DND-41 (cell line): ENCODE data around the gene GNG10.

Experiments used
- ATAC-seq: fragments of 200-7000 bp; cut with Tn5 transposase; 3 replicates; pipeline ENCODE4 v1.9.1; 2021; ENCODE audit warnings: low read depth; ENCODE audit not compliant: insufficient read depth
- DNase-seq: peaks from one replicate; pipeline ENCODE4 v3.0.0-alpha.2; 2020
- H2AFZ ChIP-seq: 2 replicates; pipeline ENCODE4 v1.6.0; 2012; ENCODE audit warnings: low read depth, low read length
- H3K27ac ChIP-seq: 2 replicates; pipeline ENCODE4 v1.5.1; 2012; ENCODE audit warnings: low read length, inconsistent platforms
- H3K27me3 ChIP-seq: fragments of 200-600 bp; sonication (generic); 2 replicates; pipeline ENCODE4 v1.6.0; 2012; ENCODE audit warnings: low read length, mild to moderate bottlenecking, inconsistent platforms; ENCODE audit not compliant: insufficient read depth, poor library complexity
- H3K36me3 ChIP-seq: 2 replicates; pipeline ENCODE4 v1.5.1; 2012; ENCODE audit warnings: low read length, inconsistent platforms; ENCODE audit not compliant: insufficient read depth
- H3K4me1 ChIP-seq: 2 replicates; pipeline ENCODE4 v1.5.1; 2012; ENCODE audit warnings: mild to moderate bottlenecking, low read length; ENCODE audit not compliant: insufficient read depth
- H3K4me2 ChIP-seq: 2 replicates; pipeline ENCODE4 v1.6.0; 2012; ENCODE audit warnings: mild to moderate bottlenecking, moderate library complexity, low read length, inconsistent platforms; ENCODE audit not compliant: insufficient read depth
- H3K4me3 ChIP-seq, 2 experiments: fragments of 200-600 bp in 1 of 2; shearing (Covaris generic) in 1 of 2; 2 replicates each; pipeline ENCODE4 v1.5.1; 2012 to 2016; ENCODE audit warnings: inconsistent platforms in 2 of 2, low read length in 2 of 2, mild to moderate bottlenecking in 2 of 2, low read depth in 1 of 2, moderate library complexity in 1 of 2
- H3K79me2 ChIP-seq: 2 replicates; pipeline ENCODE4 v1.6.0; 2012; ENCODE audit warnings: low read length, inconsistent platforms; ENCODE audit not compliant: insufficient read depth
- H3K9ac ChIP-seq: 2 replicates; pipeline ENCODE4 v1.6.0; 2012; ENCODE audit warnings: low read depth, mild to moderate bottlenecking, inconsistent platforms, low read length, moderate library complexity
- H3K9me3 ChIP-seq: 2 replicates; pipeline ENCODE4 v1.5.1; 2012; ENCODE audit warnings: low read length, moderate library complexity, mild to moderate bottlenecking, inconsistent platforms; ENCODE audit not compliant: insufficient read depth, severe bottlenecking
- H4K20me1 ChIP-seq: 2 replicates; pipeline ENCODE4 v1.6.0; 2012; ENCODE audit warnings: low read length; ENCODE audit not compliant: insufficient read depth
- CTCF ChIP-seq: IDR thresholded peaks from 2 replicates; pipeline ENCODE4 v1.5.1; 2012; ENCODE audit warnings: borderline replicate concordance, low read length, moderate library complexity, mild to moderate bottlenecking; ENCODE audit not compliant: poor library complexity, severe bottlenecking; ENCODE audit errors: extremely low read depth
- EZH2 ChIP-seq: IDR thresholded peaks from 3 replicates; pipeline ENCODE4 v1.6.1; 2012; ENCODE audit warnings: borderline replicate concordance, low read depth, mild to moderate bottlenecking, moderate library complexity, low read length, inconsistent platforms; ENCODE audit not compliant: severe bottlenecking

Gene GNG10

GRCh38 chr9:111645806-111646205 lies 15.6 kb upstream of the GNG10 start:
- H3K27me3 ChIP-seq = no peaks in the 10 kb centered on the region
- H3K27ac ChIP-seq = no peak overlapping the region
- no peaks in the 10 kb centered on the region for H3K79me2 ChIP-seq
- H3K4me2 ChIP-seq = no peak overlapping the region
- H3K4me1 ChIP-seq = no peaks in the 10 kb centered on the region
- peaks cover 33% of the 10 kb centered on the region for H3K36me3 ChIP-seq
- H3K9me3 ChIP-seq = no peaks in the 10 kb centered on the region
- H3K9ac ChIP-seq = no peak overlapping the region
- H4K20me1 ChIP-seq = no peaks in the 10 kb centered on the region
- TF ChIP-seq EZH2 (no peak), CTCF (no peak)
- H3K4me3 ChIP-seq = no peak overlapping the region
- DNase-seq = no peak
- no peak for ATAC-seq
- no peak overlapping the region for H2AFZ ChIP-seq

GRCh38 chr9:111646417-111646816 lies 15.0 kb upstream of the GNG10 start:
- Histone ChIP-seq H3K9ac (no peak overlapping the region), H2AFZ (no peak overlapping the region), H3K27me3 (no peaks in the 10 kb centered on the region), H3K4me2 (no peak overlapping the region), H3K4me1 (no peaks in the 10 kb centered on the region), H3K4me3 (no peak overlapping the region), H3K36me3 (peaks cover 33% of the 10 kb centered on the region), H3K79me2 (no peaks in the 10 kb centered on the region), H4K20me1 (no peaks in the 10 kb centered on the region), H3K9me3 (no peaks in the 10 kb centered on the region), H3K27ac (no peak overlapping the region)
- TF ChIP-seq EZH2 (no peak), CTCF (no peak)
- DNase-seq (no peak), ATAC-seq (no peak)

- Histone ChIP-seq H2AFZ (no peak overlapping the region), H3K4me3 (no peak overlapping the region), H3K4me2 (no peak overlapping the region), H3K9ac (no peak overlapping the region), H3K79me2 (no peaks in the 10 kb centered on the region), H4K20me1 (no peaks in the 10 kb centered on the region), H3K4me1 (no peaks in the 10 kb centered on the region), H3K9me3 (no peaks in the 10 kb centered on the region), H3K36me3 (peaks cover 30% of the 10 kb centered on the region), H3K27me3 (no peaks in the 10 kb centered on the region), H3K27ac (no peak overlapping the region)
- DNase-seq = no peak
- ATAC-seq = no peak
- TF ChIP-seq EZH2 (no peak), CTCF (no peak)
These were observed 13.3 kb upstream of the GNG10 start for GRCh38 chr9:111648066-111648465.

GRCh38 chr9:111649016-111649415 lies 12.4 kb upstream of the GNG10 start:
- no peaks in the 10 kb centered on the region for H3K79me2 ChIP-seq
- H3K9me3 ChIP-seq = no peaks in the 10 kb centered on the region
- no peaks in the 10 kb centered on the region for H4K20me1 ChIP-seq
- H3K4me1 ChIP-seq = no peaks in the 10 kb centered on the region
- no peak overlapping the region for H3K27ac ChIP-seq
- H3K36me3 ChIP-seq = peaks cover 32% of the 10 kb centered on the region
- no peak overlapping the region for H3K4me2 ChIP-seq
- ATAC-seq (no peak), DNase-seq (no peak)
- no peaks in the 10 kb centered on the region for H3K27me3 ChIP-seq
- H2AFZ ChIP-seq = no peak overlapping the region
- TF ChIP-seq CTCF = no peak
- no peak for TF ChIP-seq EZH2
- no peak overlapping the region for H3K4me3 ChIP-seq
- no peak overlapping the region for H3K9ac ChIP-seq
